Measurements from ENCODE around the gene CCL13. TPM values are rescaled to one million over a fixed set of nuclear protein-coding genes. Genes with fewer than 3 reads are reported as not detected.

The CCL13 gene
- total RNA-seq, 1 donor from 2014 or later, result 10.2 TPM

GRCh38 chr17:34339138-34339770 is 17.0 kb upstream of the CCL13 start:
- Histone ChIP-seq H3K4me3 (no peak overlapping the region), H3K27me3 (peaks cover 4% of the 10 kb centered on the region), H3K9me3 (no peaks in the 10 kb centered on the region), H3K27ac (no peak overlapping the region), H3K36me3 (no peaks in the 10 kb centered on the region), H3K4me1 (no peaks in the 10 kb centered on the region)
- ATAC-seq (no peak), DNase-seq (no peak)
- intact Hi-C loops (cut with DNase I), result no loop called here
- no peak for TF ChIP-seq CTCF (IDR thresholded peaks at IDR 0.05)

GRCh38 chr17:34341916-34342315 is 14.4 kb upstream of the CCL13 start:
- Histone ChIP-seq H3K27me3 (peaks cover 5% of the 10 kb centered on the region), H3K9me3 (no peaks in the 10 kb centered on the region), H3K4me3 (no peak overlapping the region), H3K27ac (no peak overlapping the region), H3K4me1 (no peaks in the 10 kb centered on the region), H3K36me3 (no peaks in the 10 kb centered on the region)
- no peak for TF ChIP-seq CTCF (IDR thresholded peaks at IDR 0.05)
- DNase-seq, result no peak
- intact Hi-C loops (cut with DNase I), result no loop called here
- ATAC-seq, result no peak

- H3K4me1 ChIP-seq, result no peaks in the 10 kb centered on the region
- no peak for TF ChIP-seq CTCF (IDR thresholded peaks at IDR 0.05)
Observed at GRCh38 chr17:34347063-34347462, 9.2 kb upstream of the CCL13 start.

GRCh38 chr17:34349751-34350150 is 6.5 kb upstream of the CCL13 start:
- Histone ChIP-seq H3K9me3 (no peaks in the 10 kb centered on the region), H3K4me3 (no peak overlapping the region), H3K4me1 (no peaks in the 10 kb centered on the region), H3K27me3 (no peaks in the 10 kb centered on the region), H3K36me3 (no peaks in the 10 kb centered on the region), H3K27ac (no peak overlapping the region)
- no peak for ATAC-seq
- no peak for TF ChIP-seq CTCF (IDR thresholded peaks at IDR 0.05)
- DNase-seq, result no peak
- intact Hi-C loops (cut with DNase I), result no loop called here

More at GRCh38 chr17:34347063-34347462, 9.2 kb upstream of the CCL13 start:
- no peak overlapping the region for H3K4me3 ChIP-seq
- peaks cover 5% of the 10 kb centered on the region for H3K27me3 ChIP-seq
- intact Hi-C loops (cut with DNase I), result no loop called here
- H3K9me3 ChIP-seq, result no peaks in the 10 kb centered on the region
- DNase-seq, result no peak
- ATAC-seq, result no peak
- no peak overlapping the region for H3K27ac ChIP-seq
- H3K36me3 ChIP-seq, result no peaks in the 10 kb centered on the region

GRCh38 chr17:34351096-34351495 is 5.2 kb upstream of the CCL13 start:
- intact Hi-C loops (cut with DNase I), result no loop called here
- Histone ChIP-seq H3K4me1 (peaks cover 8% of the 10 kb centered on the region), H3K27ac (peak overlapping the region; percentile 32), H3K27me3 (no peaks in the 10 kb centered on the region), H3K36me3 (no peaks in the 10 kb centered on the region), H3K4me3 (no peak overlapping the region), H3K9me3 (no peaks in the 10 kb centered on the region)
- DNase-seq (no peak), ATAC-seq (no peak)
- TF ChIP-seq CTCF (IDR thresholded peaks at IDR 0.05), result no peak

GRCh38 chr17:34352191-34352590 is 4.1 kb upstream of the CCL13 start:
- Histone ChIP-seq H3K9me3 (no peaks in the 10 kb centered on the region), H3K27ac (no peak overlapping the region), H3K4me3 (no peak overlapping the region), H3K27me3 (no peaks in the 10 kb centered on the region), H3K36me3 (no peaks in the 10 kb centered on the region), H3K4me1 (peaks cover 8% of the 10 kb centered on the region)
- no peak for DNase-seq
- TF ChIP-seq CTCF (IDR thresholded peaks at IDR 0.05), result no peak
- intact Hi-C loops (cut with DNase I), result no loop called here
- ATAC-seq, result no peak
